Stimulated activated CD4-positive, alpha-beta T cell treated with anti-CD3 and anti-CD28 coated beads, Interleukin-4, amount 100 ng/mL, for 24 hours (primary cell): ENCODE results near the gene CORO2B.
A peak's percentile ranks its signal among the peaks of the same experiment; 100 is the strongest.

Source experiments
- DNase-seq: peaks from one replicate; pipeline ENCODE4 v3.0.0-alpha.2; 2020

The CORO2B gene, protein sequence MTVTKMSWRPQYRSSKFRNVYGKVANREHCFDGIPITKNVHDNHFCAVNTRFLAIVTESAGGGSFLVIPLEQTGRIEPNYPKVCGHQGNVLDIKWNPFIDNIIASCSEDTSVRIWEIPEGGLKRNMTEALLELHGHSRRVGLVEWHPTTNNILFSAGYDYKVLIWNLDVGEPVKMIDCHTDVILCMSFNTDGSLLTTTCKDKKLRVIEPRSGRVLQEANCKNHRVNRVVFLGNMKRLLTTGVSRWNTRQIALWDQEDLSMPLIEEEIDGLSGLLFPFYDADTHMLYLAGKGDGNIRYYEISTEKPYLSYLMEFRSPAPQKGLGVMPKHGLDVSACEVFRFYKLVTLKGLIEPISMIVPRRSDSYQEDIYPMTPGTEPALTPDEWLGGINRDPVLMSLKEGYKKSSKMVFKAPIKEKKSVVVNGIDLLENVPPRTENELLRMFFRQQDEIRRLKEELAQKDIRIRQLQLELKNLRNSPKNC

DNA sequence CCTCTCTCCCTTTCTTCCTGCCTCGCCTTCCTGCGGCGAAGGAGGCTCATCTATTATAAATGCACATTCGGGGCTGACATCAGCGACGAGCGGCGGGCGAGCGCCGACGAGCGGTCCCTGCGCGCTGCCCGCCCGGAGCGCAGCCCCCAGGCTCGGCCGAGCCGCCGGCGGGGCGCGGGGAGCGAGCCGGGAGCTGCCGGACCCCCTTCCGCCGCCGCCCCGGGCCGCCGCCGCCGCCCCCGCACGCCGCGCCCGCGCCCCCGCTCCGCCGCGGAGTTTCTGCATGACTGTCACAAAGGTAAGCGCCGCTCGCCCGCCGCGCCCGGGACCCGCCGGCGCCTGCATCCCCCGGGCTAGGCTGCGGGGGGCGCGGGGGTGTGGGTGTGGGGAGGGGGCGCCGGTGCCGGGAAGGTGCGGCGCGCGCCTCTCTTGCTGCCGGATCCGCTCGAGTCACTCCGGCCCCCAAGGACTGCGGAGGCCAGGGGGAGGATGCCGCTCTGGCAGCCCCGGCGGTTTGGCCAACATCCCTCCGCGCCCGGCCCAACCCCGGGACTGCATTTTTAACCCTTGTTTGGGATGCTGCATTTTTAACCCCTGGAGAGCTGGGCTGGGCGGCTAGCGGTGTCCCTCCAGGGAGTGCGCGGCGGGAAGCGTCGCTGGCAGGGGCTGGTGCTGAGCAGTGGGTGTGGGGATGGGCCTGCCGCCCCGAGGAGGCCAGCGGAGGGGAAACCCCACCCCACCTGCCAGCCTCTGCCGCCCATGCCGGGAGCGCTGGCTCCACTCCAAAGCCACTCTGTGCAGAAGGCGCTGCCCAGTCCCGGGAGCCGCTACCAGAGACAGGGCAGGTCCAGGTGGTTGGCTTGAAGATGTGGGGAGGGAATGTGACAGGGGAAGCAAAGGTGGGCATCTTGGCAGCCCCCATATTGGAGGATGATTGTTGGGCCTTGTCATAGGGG is at the start of gene CORO2B:
Gene CORO2B, plus strand, starts transcription at position 14 of the 956 bp plus-strand sequence. Its CDS starts 270 bp downstream, at position 284.
- peak; percentile 12 for DNase-seq

DNA sequence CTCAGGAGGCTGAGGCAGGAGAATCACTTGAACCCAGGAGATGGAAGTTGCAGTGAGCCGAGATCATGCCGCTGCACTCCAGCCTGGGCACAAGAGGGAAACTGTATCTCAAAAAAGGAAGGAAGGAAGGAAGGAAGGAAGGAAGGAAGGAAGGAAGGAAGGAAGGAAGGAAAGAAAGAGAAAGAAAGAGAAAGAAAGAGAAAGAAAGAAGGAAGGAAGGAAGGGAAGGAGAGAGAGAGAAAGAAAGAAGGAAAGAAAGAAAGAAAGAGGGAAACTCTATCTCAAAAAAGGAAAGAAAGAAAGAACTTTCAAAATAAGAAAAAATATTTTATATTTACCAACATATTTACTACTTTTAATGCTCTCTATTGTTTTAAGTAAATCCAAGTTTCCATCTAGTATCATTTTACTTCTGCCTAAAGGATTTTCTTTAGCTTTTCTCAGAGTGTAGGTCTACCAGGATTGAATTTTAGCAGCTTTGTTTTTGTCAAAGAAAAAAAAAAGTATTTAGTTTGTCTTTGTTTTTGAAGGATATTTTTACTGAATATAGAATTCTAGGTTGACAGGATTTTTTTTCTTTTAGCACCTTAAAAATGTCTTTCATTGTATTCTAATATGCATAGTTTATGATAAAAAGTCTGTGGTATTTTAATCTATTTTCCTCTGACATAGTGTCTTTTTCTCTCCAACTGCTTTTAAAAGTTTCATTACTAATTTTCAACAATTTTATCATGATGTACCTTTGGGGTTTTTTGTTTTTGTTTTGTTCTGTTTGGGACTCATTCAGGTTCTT is 47.2 kb upstream of the CORO2B start:
- no peak for DNase-seq

DNA sequence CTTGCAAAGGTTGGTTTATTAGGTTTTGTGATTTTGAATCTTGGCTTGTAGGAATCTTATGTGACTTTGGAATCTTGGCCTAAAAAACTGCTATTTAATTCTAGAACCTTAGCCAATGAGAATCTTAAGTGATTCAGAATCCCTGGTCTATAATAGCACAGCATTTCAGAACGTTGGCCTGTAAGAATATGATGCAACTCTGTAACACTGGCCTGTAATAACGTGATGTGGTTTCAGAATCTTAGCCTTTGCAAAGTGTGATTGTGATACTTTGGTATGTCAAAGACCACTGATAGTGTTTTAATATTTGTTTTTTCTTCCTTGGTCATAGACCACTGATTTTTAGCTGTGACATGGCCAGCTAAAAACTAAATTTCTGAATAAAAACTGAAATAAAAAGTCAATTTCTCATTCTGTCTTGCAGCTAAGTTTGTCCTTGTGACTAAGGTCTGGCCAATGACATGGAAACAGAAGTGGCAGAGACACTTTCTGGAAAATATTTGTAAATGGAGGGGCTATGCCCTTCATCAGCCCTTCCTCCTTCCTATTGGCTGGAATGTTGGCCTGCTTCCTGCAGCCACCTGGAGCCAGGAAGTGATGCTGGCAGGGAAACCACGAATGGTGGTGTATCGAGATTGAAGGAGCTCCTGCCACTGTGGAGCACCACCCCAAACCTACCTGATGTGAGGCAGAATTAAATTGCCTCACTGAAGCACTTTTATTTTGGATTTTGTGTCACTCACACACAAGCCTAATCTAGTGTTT is 42.3 kb upstream of the CORO2B start:
- DNase-seq: no peak

DNA sequence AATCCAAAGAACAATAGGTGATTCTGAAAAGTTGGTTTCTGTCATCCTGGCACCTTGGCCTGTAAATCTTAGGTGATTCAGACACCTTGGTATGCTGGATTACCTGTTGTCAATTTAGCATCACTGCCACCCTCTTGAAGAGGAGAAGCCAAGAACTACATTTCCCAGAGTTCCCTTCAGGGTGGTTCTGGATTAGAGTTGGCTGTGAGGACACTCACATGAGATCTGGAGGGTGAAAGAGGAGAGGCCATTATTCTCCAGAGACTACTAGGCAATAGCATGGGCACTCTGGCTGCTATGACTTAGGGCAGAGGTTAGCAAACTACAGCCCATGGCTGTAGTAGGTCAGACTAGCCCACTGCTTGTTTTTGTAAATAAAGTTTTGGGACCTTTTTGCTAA is 41.7 kb upstream of the CORO2B start:
- no peak for DNase-seq

DNA sequence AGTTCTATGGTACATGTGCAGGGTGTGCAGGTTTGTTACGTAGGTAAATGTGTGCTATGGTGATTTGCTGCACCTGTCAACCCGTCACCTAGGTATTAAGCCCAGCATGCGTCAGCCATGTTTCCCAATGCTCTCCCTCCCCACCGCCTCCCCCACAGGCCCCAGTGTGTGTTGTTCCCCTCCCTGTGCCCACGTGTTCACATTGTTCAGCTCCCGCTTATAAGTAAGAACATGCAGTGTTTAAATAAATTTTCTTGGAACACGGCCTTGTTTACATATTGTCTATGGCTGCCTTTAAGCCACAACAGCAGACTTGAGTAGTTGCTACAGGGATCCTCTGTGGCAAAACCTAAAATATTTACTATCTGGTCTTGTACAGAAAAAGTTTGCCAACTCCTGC is 41.3 kb upstream of the CORO2B start:
- DNase-seq: no peak

DNA sequence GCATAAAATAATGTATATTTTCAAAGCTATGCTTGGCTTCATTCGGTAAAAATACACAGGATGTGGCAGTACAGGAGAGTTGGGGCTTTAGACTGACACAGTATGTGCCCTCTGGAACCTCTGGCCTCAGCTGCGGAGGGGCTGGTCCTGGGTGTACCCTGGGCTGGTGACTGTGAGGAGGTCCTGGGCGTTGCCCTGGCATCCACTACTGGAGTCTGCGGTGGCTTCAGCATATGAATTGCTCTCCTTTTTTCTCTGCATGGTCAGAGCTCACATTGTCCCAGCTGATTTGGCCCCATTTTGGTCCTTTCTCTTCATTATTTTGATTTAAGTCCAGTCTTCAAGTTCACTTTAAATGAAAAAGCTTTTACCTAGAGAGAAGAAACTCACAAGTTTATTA is 40.5 kb upstream of the CORO2B start:
- DNase-seq: no peak

DNA sequence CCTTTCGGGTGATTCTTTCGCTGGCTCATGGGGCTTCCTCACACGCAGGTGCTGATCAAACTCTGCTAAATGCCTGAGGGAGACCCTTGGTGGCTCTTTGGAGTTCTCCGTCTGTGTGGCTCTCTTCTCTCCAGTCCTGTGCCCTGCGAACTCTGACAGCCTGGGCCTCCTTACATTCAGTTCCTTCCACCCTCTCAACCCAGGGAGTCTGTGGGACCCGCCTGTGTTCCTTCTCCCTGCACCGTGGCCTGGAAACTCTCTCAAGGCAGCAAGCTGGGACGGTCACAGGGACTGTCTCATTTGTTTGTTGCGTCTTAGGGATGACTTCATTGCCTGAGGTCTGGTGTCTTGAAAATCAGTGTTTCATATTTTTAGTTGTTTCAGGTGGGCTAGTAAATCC is 37.0 kb upstream of the CORO2B start:
- DNase-seq: no peak

DNA sequence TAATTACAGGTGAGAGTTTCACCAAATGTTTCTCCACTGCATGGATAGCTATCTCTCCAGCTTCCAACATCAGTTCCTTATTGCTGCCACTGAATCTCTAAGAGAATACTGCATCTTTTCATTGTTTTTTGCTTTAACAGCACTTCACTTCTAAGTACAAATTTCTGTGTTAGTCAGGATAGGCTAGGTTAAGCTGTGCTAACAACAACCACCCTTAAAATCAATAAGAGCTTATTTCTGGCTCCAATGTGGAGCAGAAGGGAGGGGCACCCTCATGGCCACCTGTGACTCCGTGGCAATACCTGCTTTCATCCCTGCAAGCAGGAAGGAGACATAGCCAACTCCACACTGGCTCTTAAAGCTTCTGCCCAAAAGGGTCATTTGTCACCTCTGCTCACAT is 36.4 kb upstream of the CORO2B start:
- no peak for DNase-seq

DNA sequence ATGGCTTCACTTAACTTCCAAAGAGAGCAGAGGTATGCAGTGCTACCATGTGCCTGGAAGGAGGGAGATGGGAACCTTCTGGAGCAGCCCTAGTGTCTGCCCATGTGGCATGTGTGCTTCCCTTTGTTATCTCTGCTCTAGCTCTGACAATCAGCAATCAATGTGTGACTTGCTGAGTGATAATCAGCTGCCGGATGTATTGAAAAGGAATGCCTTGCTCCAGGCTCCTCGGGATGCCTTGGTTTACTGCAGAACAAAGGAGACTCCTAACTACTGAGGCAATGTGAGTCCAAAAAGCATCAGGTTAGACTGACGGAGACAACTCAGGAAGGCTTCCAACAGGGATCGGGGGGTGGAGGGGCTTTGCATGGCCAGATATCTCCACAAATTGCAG is 36.0 kb upstream of the CORO2B start:
- DNase-seq: no peak

DNA sequence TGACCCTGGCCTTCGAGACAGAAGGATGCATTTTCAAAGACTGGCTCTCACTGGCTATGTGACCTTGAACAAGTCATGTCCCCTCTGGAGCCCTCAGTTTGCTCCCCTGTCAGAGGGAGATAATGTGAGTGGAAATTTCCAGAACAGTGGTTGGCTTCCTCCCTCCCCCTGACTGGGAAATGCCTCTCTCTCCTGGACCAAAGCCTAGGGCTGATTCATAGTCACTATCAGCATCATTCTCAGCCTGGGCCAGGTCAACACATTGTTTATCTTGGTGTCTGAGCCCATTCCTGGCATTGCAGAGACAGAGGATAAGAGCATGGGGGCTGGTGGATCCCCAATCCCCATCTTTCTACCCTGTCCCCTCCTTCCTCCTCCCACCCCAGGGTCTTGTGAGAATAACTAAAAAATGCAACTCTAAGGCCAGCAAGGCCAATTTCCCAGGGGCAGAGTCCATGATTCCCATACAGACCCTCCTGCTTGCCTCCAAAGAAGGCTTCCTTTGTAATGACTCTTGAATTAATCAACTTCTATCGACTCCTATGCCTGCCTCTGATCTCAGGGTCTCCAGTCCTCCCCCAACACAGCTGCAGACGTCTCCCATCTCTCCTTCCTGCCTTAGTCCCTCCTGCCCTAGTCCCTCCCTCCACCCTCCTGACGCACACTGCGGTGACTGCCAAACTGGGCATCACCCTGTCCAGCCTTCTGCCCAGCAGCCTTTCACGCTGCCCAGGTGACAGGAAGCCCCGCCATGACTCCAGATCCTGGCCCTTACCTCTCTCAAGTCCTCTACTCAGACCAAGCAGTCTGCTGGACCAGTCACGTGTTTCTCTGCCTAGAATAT is 35.4 kb upstream of the CORO2B start:
- DNase-seq: no peak

DNA sequence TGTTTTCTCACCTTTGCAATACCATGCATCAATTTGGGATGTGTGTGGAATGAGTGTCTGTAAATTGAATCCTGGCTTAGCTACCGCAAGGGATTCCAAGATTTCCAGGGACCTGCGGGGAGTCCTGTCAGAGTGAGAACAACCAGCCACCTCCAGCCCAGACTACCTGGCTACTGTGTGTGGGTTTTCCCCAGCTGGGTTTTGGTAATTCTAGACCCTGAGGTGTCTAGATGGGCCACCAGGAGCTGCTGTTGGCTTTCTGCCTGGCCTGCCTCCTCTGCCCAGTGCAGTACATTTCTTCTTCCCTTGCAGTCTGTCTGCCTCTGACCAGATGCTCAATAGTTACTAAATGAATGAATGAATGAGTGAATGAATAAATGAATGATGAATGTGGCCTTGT is 32.5 kb upstream of the CORO2B start:
- no peak for DNase-seq

DNA sequence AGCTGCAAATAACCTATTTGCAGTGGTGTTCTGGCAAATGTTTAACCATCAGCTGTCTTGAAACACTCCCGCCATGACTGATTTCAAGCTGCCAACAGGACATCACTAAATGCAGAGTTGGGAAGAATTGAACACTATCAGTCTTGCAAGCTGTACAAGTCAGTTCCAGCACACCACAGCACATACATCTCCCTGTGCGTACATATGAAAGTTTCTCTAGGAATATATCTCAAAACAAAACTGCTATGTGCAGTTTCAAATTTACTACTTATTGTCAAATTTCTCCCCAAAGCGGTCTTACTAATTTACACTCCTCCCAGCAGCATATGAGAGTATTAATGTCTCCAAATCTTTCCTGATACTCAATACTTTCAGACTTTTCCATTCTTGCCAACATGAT is 30.4 kb upstream of the CORO2B start:
- DNase-seq: no peak

DNA sequence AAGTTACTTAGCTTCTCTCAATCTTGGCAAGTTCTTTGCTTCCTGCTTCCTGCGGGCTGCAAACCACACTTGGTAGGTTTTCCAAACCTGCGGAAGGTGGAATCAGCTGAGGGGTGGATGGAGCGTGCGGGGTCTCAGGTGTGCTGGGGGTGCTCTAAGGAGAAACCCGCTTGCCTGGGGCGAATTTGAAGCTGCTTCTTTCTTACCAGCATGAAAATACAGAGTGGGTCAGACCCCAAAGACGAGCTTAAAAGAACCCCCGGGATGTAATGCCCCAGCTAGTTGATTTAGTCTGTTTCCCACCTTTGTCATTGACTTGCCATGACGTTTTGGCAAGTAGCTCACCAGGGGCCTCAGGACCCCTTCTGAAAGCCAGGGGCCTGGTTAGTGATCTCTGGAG is 28.8 kb upstream of the CORO2B start:
- no peak for DNase-seq

DNA sequence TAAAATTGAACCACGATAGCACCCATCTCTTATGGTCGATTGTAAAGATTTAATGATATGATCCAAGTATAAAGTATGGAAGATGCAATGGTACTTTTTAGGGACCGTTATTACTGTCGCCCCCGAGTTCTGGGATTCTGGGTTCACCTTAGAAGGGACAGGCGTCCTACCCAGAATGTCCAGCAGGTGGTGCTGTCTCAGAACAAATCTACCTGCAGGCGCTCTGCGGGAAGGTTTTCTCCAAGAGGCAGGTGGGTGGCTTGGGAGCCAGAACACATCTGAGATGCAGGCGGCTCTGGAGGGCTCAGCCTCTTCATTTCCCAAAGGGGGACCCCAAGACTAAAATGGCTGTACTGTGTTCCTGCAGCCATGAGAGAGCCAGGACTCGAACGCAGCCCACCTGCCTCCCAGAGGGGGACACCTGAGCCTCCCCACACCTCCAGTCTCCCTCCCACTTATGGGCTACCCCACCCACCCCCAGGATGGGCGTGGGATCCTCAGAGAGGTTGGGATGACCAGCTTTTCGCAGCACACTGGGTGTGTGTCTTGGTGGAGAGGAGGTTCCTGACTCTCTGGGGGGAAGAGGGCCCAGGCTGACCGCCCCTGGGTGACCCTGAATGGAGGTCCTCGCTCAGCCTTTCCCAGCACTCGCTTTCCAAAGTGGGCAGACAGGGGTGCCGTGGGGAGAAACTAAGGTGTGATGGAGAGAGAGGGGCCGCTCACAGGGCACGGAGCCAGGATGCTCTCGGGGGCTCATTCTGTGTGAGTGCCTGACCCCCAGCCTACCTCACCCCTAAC is 28.1 kb upstream of the CORO2B start:
- DNase-seq: peak; percentile 81

DNA sequence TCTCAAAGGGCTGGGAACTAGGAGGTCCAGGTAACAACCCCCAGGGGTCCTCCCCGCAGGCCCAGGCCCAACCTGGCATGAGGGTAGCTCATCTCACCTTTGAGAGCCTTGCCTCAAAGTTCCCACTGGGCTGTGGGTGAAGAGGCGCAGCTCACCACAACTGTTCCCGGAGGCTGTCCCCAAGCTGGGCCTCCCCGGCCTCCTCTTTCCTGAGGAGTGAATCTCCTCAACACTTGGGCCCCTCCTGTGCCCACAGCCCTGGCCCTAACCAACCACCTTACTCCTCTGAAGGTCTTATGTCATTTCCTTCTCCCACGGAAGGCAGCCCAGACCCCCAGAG is 27.5 kb upstream of the CORO2B start:
- DNase-seq: no peak

DNA sequence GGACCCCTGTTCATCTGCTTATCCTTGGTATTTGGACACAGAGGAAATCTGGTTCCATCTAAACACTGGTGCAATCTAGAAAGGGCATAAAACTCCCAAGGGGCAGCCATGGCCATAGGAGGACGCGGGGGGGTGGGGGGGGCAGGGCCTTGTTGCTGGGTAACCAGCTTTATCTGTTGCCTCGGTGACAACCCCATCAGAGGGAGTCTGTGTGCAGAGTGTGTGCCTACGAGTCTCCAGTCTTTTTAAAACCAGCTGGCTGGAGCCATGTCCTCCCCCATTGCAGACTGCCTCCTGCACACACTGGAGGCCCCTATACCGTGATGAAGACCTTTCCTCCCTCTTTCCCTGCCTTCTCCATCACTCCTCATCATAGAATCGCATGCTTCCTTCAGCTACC is 26.4 kb upstream of the CORO2B start:
- no peak for DNase-seq

DNA sequence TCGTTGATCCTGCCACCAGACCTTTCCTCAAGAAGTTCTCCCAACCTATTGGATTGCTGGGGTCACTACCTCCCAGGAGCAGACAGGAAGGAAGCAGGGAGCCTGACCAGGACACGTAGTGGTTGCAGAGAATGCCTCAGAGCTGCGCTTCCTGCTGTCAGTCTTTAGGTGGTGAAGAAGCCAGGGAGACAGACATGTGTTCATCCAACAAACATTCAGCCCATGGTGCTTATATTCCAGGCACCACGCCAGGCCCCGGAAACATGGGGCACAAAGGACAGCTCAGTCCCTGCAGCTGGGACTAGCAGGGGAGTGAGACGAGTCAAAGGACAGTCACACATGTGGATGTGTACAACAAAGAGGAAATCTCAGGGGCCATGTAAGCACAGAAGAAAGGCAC is 26.0 kb upstream of the CORO2B start:
- no peak for DNase-seq

DNA sequence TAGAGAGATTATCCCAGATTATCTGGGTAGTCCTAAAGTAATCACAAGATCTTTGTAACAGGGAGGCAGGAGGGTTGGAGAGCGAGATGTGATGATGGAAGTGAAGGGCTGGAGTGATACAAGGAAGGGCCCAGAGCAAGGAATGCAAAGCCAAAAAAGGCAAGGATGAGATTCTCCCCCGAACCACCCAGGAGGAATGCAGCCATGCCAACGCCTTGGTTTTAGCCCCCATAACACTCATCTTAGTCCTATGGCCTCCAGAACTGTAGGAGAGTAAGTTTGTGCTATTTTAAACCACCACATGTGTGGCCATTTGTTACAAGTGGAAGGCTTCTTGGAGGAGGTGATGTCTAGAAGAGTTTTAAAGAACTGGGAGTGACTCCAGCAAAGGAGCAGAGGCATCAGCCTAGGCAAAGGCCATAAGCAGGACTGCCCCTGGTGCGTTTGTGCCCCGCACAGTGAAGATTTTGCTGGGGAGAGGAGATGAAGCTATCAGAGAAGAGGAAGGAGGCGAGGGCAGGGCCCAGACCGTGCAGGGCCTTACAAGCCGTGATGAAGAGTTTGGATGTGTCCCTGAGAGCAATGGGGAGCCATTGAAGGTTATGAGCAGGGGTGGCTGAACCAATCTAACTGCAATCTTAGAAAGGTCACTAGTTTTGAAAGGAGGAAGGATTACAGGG is 25.3 kb upstream of the CORO2B start:
- DNase-seq: no peak

DNA sequence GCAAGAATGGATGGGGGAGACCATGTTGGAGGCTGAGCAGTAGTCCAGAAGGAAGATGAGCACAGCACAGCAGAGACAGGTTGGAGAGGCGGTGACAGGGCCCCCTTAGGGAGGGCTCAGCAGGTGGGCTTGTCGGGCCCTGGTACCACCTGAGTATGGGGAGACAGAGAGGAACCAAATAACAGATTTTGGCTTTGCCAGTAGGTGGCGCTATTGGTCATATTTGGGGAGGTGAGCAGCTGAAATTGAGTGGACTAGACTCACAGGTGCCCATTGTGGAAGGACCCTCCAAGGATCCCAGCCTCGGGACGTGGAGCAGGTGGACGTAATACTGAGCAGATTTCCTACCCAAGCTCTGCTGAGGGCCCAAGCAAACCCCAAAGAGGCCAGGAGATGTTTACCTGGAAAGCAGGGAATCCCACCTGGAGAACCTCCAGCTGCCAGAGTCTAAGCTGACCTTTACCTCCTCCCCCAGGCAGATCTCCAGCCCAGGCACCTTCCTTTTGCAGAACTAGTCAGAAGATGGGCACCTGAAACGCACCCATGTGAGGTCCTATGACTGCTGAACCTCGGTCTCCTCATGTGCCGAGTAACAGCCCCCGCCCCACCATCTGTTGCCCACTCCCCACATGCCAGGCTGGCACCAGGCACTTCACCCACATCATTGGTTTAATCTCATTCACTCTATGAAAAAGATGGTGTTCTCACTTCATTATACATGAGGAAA is 24.6 kb upstream of the CORO2B start:
- peak; percentile 77 for DNase-seq
